BLaER1 (cell line): ENCODE results near the gene PPARA.

Experiments
- H3K27ac ChIP-seq: shearing (Covaris generic); formaldehyde crosslinking; 2 replicates; pipeline ENCODE4 v1.8.1; 2022
- H3K27me3 ChIP-seq: shearing (Covaris generic); formaldehyde crosslinking; 2 replicates; pipeline ENCODE4 v1.8.1; 2022
- H3K36me3 ChIP-seq: shearing (Covaris generic); formaldehyde crosslinking; 2 replicates; pipeline ENCODE4 v1.8.1; 2022
- H3K4me1 ChIP-seq: shearing (Covaris generic); formaldehyde crosslinking; 2 replicates; pipeline ENCODE4 v1.8.1; 2022
- H3K4me2 ChIP-seq: shearing (Covaris generic); formaldehyde crosslinking; 2 replicates; pipeline ENCODE4 v1.8.1; 2022
- H3K4me3 ChIP-seq: shearing (Covaris generic); formaldehyde crosslinking; 2 replicates; pipeline ENCODE4 v1.8.1; 2022
- H3K9ac ChIP-seq: shearing (Covaris generic); formaldehyde crosslinking; 2 replicates; pipeline ENCODE4 v1.8.1; 2022
- H3K9me3 ChIP-seq: shearing (Covaris generic); formaldehyde crosslinking; 2 replicates; pipeline ENCODE4 v1.8.1; 2022
- H4K20me1 ChIP-seq: shearing (Covaris generic); formaldehyde crosslinking; 2 replicates; pipeline ENCODE4 v1.8.1; 2022
- Cebpa-rat ChIP-seq: shearing (Covaris generic); IDR thresholded peaks from 2 replicates; pipeline ENCODE4 v1.8.1; 2022

Gene PPARA

GRCh38 chr22:46113910-46114517 is 36.3 kb upstream of the PPARA start:
- no peak overlapping the region for H3K4me3 ChIP-seq
- TF ChIP-seq Cebpa-rat = no peak
- no peak overlapping the region for H3K4me2 ChIP-seq
- H3K27ac ChIP-seq = no peak overlapping the region
- no peaks in the 10 kb centered on the region for H4K20me1 ChIP-seq
- peaks cover 72% of the 10 kb centered on the region for H3K4me1 ChIP-seq
- H3K9ac ChIP-seq = no peak overlapping the region
- H3K9me3 ChIP-seq = no peaks in the 10 kb centered on the region
- H3K27me3 ChIP-seq = no peaks in the 10 kb centered on the region
- H3K36me3 ChIP-seq = peaks cover 21% of the 10 kb centered on the region

- TF ChIP-seq Cebpa-rat = no peak
- H3K27me3 ChIP-seq = no peaks in the 10 kb centered on the region
- peaks cover 72% of the 10 kb centered on the region for H3K4me1 ChIP-seq
- H3K4me2 ChIP-seq = no peak overlapping the region
- H3K9me3 ChIP-seq = no peaks in the 10 kb centered on the region
- H3K4me3 ChIP-seq = no peak overlapping the region
- H3K9ac ChIP-seq = no peak overlapping the region
- no peaks in the 10 kb centered on the region for H4K20me1 ChIP-seq
- 0 out of 2 replicates have a peak overlapping the region, but pooled peaks have one; percentile 6 for H3K27ac ChIP-seq
- H3K36me3 ChIP-seq = peaks cover 14% of the 10 kb centered on the region
Measured at GRCh38 chr22:46114518-46115387, 35.6 kb upstream of the PPARA start.

GRCh38 chr22:46115388-46115678 is 35.0 kb upstream of the PPARA start:
- Histone ChIP-seq H3K36me3 (peaks cover 14% of the 10 kb centered on the region), H3K9ac (no peak overlapping the region), H4K20me1 (no peaks in the 10 kb centered on the region), H3K4me2 (no peak overlapping the region), H3K4me3 (no peak overlapping the region), H3K4me1 (peaks cover 72% of the 10 kb centered on the region), H3K27me3 (no peaks in the 10 kb centered on the region), H3K9me3 (no peaks in the 10 kb centered on the region), H3K27ac (0 out of 2 replicates have a peak overlapping the region, but pooled peaks have one; percentile 6)
- no peak for TF ChIP-seq Cebpa-rat

- H4K20me1 ChIP-seq = no peaks in the 10 kb centered on the region
- no peaks in the 10 kb centered on the region for H3K27me3 ChIP-seq
- no peak overlapping the region for H3K9ac ChIP-seq
- TF ChIP-seq Cebpa-rat = no peak
- no peak overlapping the region for H3K4me3 ChIP-seq
- peaks cover 72% of the 10 kb centered on the region for H3K4me1 ChIP-seq
- H3K4me2 ChIP-seq = peak overlapping the region; percentile 72
- H3K27ac ChIP-seq = no peak overlapping the region
- no peaks in the 10 kb centered on the region for H3K9me3 ChIP-seq
- H3K36me3 ChIP-seq = peaks cover 14% of the 10 kb centered on the region
Measured at GRCh38 chr22:46115755-46116490, 34.4 kb upstream of the PPARA start.

- H3K4me2 ChIP-seq = peak overlapping the region; percentile 72
- peaks cover 72% of the 10 kb centered on the region for H3K4me1 ChIP-seq
- H3K27ac ChIP-seq = peak overlapping the region; percentile 51
- no peak overlapping the region for H3K4me3 ChIP-seq
- H3K27me3 ChIP-seq = no peaks in the 10 kb centered on the region
- H3K36me3 ChIP-seq = peaks cover 14% of the 10 kb centered on the region
- H3K9ac ChIP-seq = no peak overlapping the region; the same call in 1 of the 2 replicates
- TF ChIP-seq Cebpa-rat = no peak
- no peaks in the 10 kb centered on the region for H3K9me3 ChIP-seq
- H4K20me1 ChIP-seq = no peaks in the 10 kb centered on the region
Measured at GRCh38 chr22:46116491-46116958, 33.8 kb upstream of the PPARA start.

- Histone ChIP-seq H3K9ac (no peak overlapping the region), H4K20me1 (no peaks in the 10 kb centered on the region), H3K27ac (peak overlapping the region; percentile 64), H3K4me3 (no peak overlapping the region), H3K4me1 (peaks cover 71% of the 10 kb centered on the region), H3K36me3 (peaks cover 10% of the 10 kb centered on the region), H3K27me3 (no peaks in the 10 kb centered on the region), H3K9me3 (no peaks in the 10 kb centered on the region), H3K4me2 (peak overlapping the region; percentile 72)
- no peak for TF ChIP-seq Cebpa-rat
Measured at GRCh38 chr22:46117206-46118199, 32.8 kb upstream of the PPARA start.

- peaks cover 80% of the 10 kb centered on the region for H3K4me1 ChIP-seq
- H3K4me2 ChIP-seq = peak overlapping the region; percentile 61
- no peak for TF ChIP-seq Cebpa-rat
- no peaks in the 10 kb centered on the region for H4K20me1 ChIP-seq
- H3K27me3 ChIP-seq = no peaks in the 10 kb centered on the region
- no peaks in the 10 kb centered on the region for H3K9me3 ChIP-seq
- peak overlapping the region; percentile 64 for H3K27ac ChIP-seq
- no peaks in the 10 kb centered on the region for H3K36me3 ChIP-seq
- H3K4me3 ChIP-seq = no peak overlapping the region
- H3K9ac ChIP-seq = peak overlapping the region; percentile 30; the same call in 1 of the 2 replicates
Measured at GRCh38 chr22:46119093-46119728, 31.1 kb upstream of the PPARA start.

- TF ChIP-seq Cebpa-rat = no peak
- no peaks in the 10 kb centered on the region for H3K9me3 ChIP-seq
- peak overlapping the region; percentile 61 for H3K4me2 ChIP-seq
- H4K20me1 ChIP-seq = no peaks in the 10 kb centered on the region
- peak overlapping the region; percentile 64 for H3K27ac ChIP-seq
- H3K4me3 ChIP-seq = no peak overlapping the region
- no peaks in the 10 kb centered on the region for H3K27me3 ChIP-seq
- peak overlapping the region; percentile 30; the same call in 1 of the 2 replicates for H3K9ac ChIP-seq
- peaks cover 78% of the 10 kb centered on the region for H3K4me1 ChIP-seq
- no peaks in the 10 kb centered on the region for H3K36me3 ChIP-seq
Measured at GRCh38 chr22:46119729-46120419, 30.5 kb upstream of the PPARA start.
